SK-N-SH (cell line): ENCODE measurements around the gene C4A. TPM values are rescaled to one million over a fixed set of nuclear protein-coding genes. Genes with fewer than 3 reads are reported as not detected.

ENCODE experiments used
- CTCF ChIA-PET: fragments of 300-600, 350-600 bp; formaldehyde crosslinking; extraction: SDS; loops from one replicate; lab custom pipeline; 2021; lab: Yijun Ruan, JAX
- POLR2A ChIA-PET: fragments of 350-600 bp; sonication (Branson Sonifier 250); formaldehyde crosslinking; extraction: SDS; loops from one replicate; lab custom pipeline; 2020; ENCODE audit warnings: antibody characterized with exemption, inconsistent platforms; lab: Yijun Ruan, JAX
- DNase-seq: peaks from one replicate; pipeline ENCODE4 v3.0.0; 2012
- H2AFZ ChIP-seq: fragments of 200-600 bp; sonication (generic); 2 replicates; pipeline ENCODE4 v1.8.1; 2016; ENCODE audit warnings: antibody characterized with exemption, mild to moderate bottlenecking, low read depth
- H3F3A ChIP-seq: fragments of 200-600 bp; sonication (generic); replicated peaks from 2 replicates; pipeline ENCODE3; 2016; ENCODE audit warnings: antibody characterized with exemption, mild to moderate bottlenecking; ENCODE audit not compliant: insufficient read depth
- H3K27ac ChIP-seq, 2 experiments: fragments of 200-500 bp in 1 of 2; fragments of 200-600 bp in 1 of 2; sonication (Bioruptor generic) in 1 of 2; sonication (generic), shearing (Covaris generic) in 1 of 2; 2 replicates each; pipeline versions ENCODE4 v1.5.1 to v1.6.1; 2014 to 2016; ENCODE audit warnings: low read depth in 2 of 2, inconsistent platforms in 1 of 2, low read length in 1 of 2, mild to moderate bottlenecking in 1 of 2, mixed read lengths in 1 of 2
- H3K27me3 ChIP-seq: fragments of 200-600 bp; sonication (generic), shearing (Covaris generic); 2 replicates; pipeline ENCODE4 v1.6.1; 2016; ENCODE audit warnings: mixed run types; ENCODE audit not compliant: insufficient read depth
- H3K36me3 ChIP-seq, 2 experiments: fragments of 200-500 bp in 1 of 2; fragments of 200-600 bp in 1 of 2; sonication (Bioruptor generic) in 1 of 2; sonication (generic) in 1 of 2; replicated peaks in 1 of 2; 2 replicates each; pipeline versions ENCODE3 to v1.5.1; 2014 to 2016; ENCODE audit warnings: low read length in 1 of 2, mild to moderate bottlenecking in 1 of 2; ENCODE audit not compliant: insufficient read depth in 2 of 2, control insufficient read depth in 1 of 2
- H3K4me1 ChIP-seq, 2 experiments: fragments of 200-500 bp in 1 of 2; fragments of 200-600 bp in 1 of 2; sonication (Bioruptor generic) in 1 of 2; sonication (generic), shearing (Covaris generic) in 1 of 2; 2 replicates each; pipeline versions ENCODE4 v1.5.1 to v1.6.1; 2014 to 2016; ENCODE audit warnings: low read depth in 1 of 2, low read length in 1 of 2, mixed run types in 1 of 2; ENCODE audit not compliant: insufficient read depth in 2 of 2, control insufficient read depth in 1 of 2
- H3K4me2 ChIP-seq: fragments of 200-600 bp; sonication (generic), shearing (Covaris generic); 2 replicates; pipeline ENCODE4 v1.6.1; 2017; ENCODE audit warnings: mixed run types
- H3K4me3 ChIP-seq, 2 experiments: fragments of 200-500 bp in 1 of 2; fragments of 200-600 bp in 1 of 2; sonication (Bioruptor generic) in 1 of 2; sonication (generic), shearing (Covaris generic) in 1 of 2; 2 replicates each; pipeline versions ENCODE4 v1.5.1 to v1.8.1; 2014 to 2016; ENCODE audit warnings: low read depth in 2 of 2, inconsistent platforms in 1 of 2, low read length in 1 of 2, mild to moderate bottlenecking in 1 of 2, mixed read lengths in 1 of 2, moderate library complexity in 1 of 2
- H3K79me2 ChIP-seq: fragments of 200-600 bp; sonication (generic); 2 replicates; pipeline ENCODE4 v1.8.1; 2017; ENCODE audit warnings: mild to moderate bottlenecking; ENCODE audit not compliant: insufficient read depth
- H3K9ac ChIP-seq: fragments of 200-600 bp; sonication (generic); 2 replicates; pipeline ENCODE4 v1.6.1; 2017; ENCODE audit warnings: mixed run types
- H3K9me2 ChIP-seq: fragments of 200-600 bp; sonication (generic); 2 replicates; pipeline ENCODE4 v1.6.1; 2017; ENCODE audit warnings: mixed run types
- H3K9me3 ChIP-seq: fragments of 200-600 bp; sonication (generic); 2 replicates; pipeline ENCODE4 v1.6.1; 2017; ENCODE audit warnings: mixed run types, mild to moderate bottlenecking, moderate library complexity
- H4K20me1 ChIP-seq: fragments of 200-600 bp; sonication (generic); 2 replicates; pipeline ENCODE4 v1.6.1; 2017; ENCODE audit warnings: mild to moderate bottlenecking, mixed run types; ENCODE audit not compliant: insufficient read depth
- CHD2 ChIP-seq: fragments of 150-350 bp; IDR thresholded peaks from 2 replicates; pipeline ENCODE4 v1.6.1; 2018; ENCODE audit warnings: low read length; ENCODE audit not compliant: partially characterized antibody
- ELF1 ChIP-seq: IDR thresholded peaks from 2 replicates; pipeline ENCODE4 v1.4.0; 2012
- EP300 ChIP-seq, 2 experiments: IDR thresholded peaks; 2 replicates each; pipeline versions ENCODE4 v1.4.0 to v1.6.1; 2012; ENCODE audit warnings: borderline replicate concordance in 1 of 2, low read depth in 1 of 2, low read length in 1 of 2
- FOSL2 ChIP-seq: IDR thresholded peaks from 2 replicates; pipeline ENCODE4 v1.4.0; 2012; ENCODE audit warnings: low read depth, mild to moderate bottlenecking, moderate library complexity, borderline replicate concordance
- FOXM1 ChIP-seq: IDR thresholded peaks from 2 replicates; pipeline ENCODE4 v1.4.0; 2012; ENCODE audit warnings: low read depth, mild to moderate bottlenecking
- MXI1 ChIP-seq: IDR thresholded peaks from 2 replicates; pipeline ENCODE4 v1.6.1; 2012; ENCODE audit warnings: mild to moderate bottlenecking, low read depth, low read length, improper control_type of control experiment
- NRF1 ChIP-seq: IDR thresholded peaks from 2 replicates; pipeline ENCODE4 v1.6.1; 2012; ENCODE audit warnings: low read depth, mild to moderate bottlenecking, low read length
- POLR2AphosphoS5 ChIP-seq: IDR thresholded peaks from 2 replicates; pipeline ENCODE4 v1.6.1; 2012; ENCODE audit warnings: low read depth, low read length
- RCOR1 ChIP-seq: fragments of 150-350 bp; IDR thresholded peaks from 2 replicates; pipeline ENCODE4 v1.6.1; 2017; ENCODE audit warnings: antibody characterized with exemption, low read length
- TAF1 ChIP-seq: IDR thresholded peaks from 2 replicates; pipeline ENCODE4 v1.6.1; 2012; ENCODE audit warnings: low read depth, mild to moderate bottlenecking, low read length, moderate library complexity, borderline replicate concordance
- TCF12 ChIP-seq: IDR thresholded peaks from 2 replicates; pipeline ENCODE4 v1.4.0; 2012
- WGBS: methylation state at CpG from one replicate; pipeline ENCODE4 v1.1.6; 2017; ENCODE audit warnings: low lambda C conversion rate; 5-methylcytosine and 5-hydroxymethylcytosine counted together
- polyA plus RNA-seq, 3 experiments: library from polyadenylated mRNA; depleted of rRNA; stranded (reverse); fragments of >200 nt; gene quantifications; 2 replicates each; pipeline ENCODE4 v1.2.3, GENCODE V29; 2012
- TF ChIP-seq, protein P1 (sequence below): IDR thresholded peaks from 2 replicates; pipeline ENCODE4 v1.4.0; 2012; ENCODE audit warnings: low read depth, borderline replicate concordance
- TF ChIP-seq, protein P2 (sequence below): IDR thresholded peaks from 2 replicates; pipeline ENCODE4; 2012
- TF ChIP-seq, protein P3 (sequence below): fragments of 200-600 bp; sonication (generic); IDR thresholded peaks from 2 replicates; pipeline ENCODE4 v1.6.1; 2017; ENCODE audit warnings: antibody characterized with exemption, mild to moderate bottlenecking, moderate library complexity
- TF ChIP-seq, protein P4 (sequence below): IDR thresholded peaks from 2 replicates; pipeline ENCODE4 v1.4.0; 2012; ENCODE audit warnings: low read depth
- TF ChIP-seq, protein P5 (sequence below): fragments of 150-350 bp; IDR thresholded peaks from 2 replicates; pipeline ENCODE4 v1.6.1; 2016; ENCODE audit warnings: mild to moderate bottlenecking, low read depth, low read length
- TF ChIP-seq, protein P6 (sequence below): IDR thresholded peaks from 2 replicates; pipeline ENCODE4 v1.6.1; 2012; ENCODE audit warnings: mild to moderate bottlenecking, low read depth, low read length, moderate library complexity

C4A gene
- polyA plus RNA-seq, 1 of the 3 experiments (the other 2 are of a cell fraction): 11.4 TPM

DNA sequence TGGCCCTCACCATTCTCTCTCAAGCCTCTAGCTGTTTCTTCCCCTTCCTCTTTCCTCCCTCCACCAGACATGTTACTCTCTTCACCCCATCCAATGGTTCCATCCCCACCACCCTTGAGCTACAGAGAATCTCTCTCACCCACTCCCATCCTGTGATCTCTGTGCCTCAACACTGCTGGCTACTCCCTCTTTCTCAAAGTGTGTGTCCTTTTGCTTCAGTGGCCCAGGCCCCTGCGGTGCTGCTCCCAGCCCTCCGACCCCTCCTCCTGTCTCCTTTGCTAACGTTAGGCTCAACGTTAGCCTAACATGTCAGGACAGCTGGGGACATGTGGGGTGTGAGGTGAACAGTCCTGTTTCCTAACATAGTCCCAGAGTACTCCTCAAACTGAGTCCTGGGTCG, 29.0 kb upstream of the C4A start (continued):
- TF ChIP-seq, protein P1, sequence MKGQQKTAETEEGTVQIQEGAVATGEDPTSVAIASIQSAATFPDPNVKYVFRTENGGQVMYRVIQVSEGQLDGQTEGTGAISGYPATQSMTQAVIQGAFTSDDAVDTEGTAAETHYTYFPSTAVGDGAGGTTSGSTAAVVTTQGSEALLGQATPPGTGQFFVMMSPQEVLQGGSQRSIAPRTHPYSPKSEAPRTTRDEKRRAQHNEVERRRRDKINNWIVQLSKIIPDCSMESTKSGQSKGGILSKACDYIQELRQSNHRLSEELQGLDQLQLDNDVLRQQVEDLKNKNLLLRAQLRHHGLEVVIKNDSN: no peak
- TF ChIP-seq FOXM1 (no peak), TAF1 (no peak)

DNA sequence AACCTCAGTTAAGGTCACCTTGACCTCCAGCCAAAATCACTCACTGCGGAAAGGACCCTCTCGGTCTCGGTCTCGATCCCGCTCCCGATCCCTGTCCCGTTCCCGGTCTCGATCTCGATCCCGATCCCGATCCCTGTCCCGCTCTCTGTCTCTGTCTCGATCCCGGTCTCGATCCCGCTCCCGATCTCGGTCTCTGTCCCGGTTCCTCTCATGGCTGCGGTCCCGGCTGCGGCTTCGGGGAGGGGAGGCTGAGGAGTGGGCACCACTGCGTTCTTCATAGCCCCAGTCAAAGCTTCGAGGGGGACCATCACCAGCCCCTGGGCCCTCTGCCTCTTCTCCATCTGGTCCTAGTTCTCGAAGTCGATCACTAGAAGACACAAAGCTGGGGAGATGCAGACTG, 27.3 kb upstream of the C4A start:
- peaks cover 0 to 10% of the 10 kb centered on the region in 2 experiments; a peak in 2 of 4 replicates for H3K4me1 ChIP-seq
- H3K4me3 ChIP-seq: no peak overlapping the region
- H4K20me1 ChIP-seq: no peaks in the 10 kb centered on the region
- no peak overlapping the region for H3K27ac ChIP-seq
- no peak overlapping the region for H3K4me2 ChIP-seq
- no peaks in the 10 kb centered on the region for H3K27me3 ChIP-seq
- ChIA-PET CTCF (interaction anchor here (1.3 kb wide), 1 partner anchor 58 kb away, joined by 3 read pairs; no protein-coding TSS in a partner anchor), POLR2A (interaction anchor here (1.2 kb wide), 1 partner anchor 12 kb away, joined by 3 read pairs; no protein-coding TSS in a partner anchor)
- H3F3A ChIP-seq: peaks cover 22% of the 10 kb centered on the region
- H3K9me3 ChIP-seq: no peaks in the 10 kb centered on the region
- H3K9ac ChIP-seq: no peak overlapping the region
- no peak for DNase-seq
- H3K79me2 ChIP-seq: peaks cover 27% of the 10 kb centered on the region
- TF ChIP-seq POLR2AphosphoS5 (no peak), RCOR1 (no peak), CHD2 (no peak), EP300 (IDR thresholded peaks at IDR 0.05; ENCODE audit: borderline replicate concordance in 1 of 2, low read depth in 1 of 2, low read length in 1 of 2) (no peak)
- H3K36me3 ChIP-seq: peaks cover 32 to 60% of the 10 kb centered on the region in 2 experiments
- H3K9me2 ChIP-seq: no peaks in the 10 kb centered on the region
- no peak overlapping the region for H2AFZ ChIP-seq
- 97% methylated on average over 28 of the region's 28 CpGs for WGBS

DNA sequence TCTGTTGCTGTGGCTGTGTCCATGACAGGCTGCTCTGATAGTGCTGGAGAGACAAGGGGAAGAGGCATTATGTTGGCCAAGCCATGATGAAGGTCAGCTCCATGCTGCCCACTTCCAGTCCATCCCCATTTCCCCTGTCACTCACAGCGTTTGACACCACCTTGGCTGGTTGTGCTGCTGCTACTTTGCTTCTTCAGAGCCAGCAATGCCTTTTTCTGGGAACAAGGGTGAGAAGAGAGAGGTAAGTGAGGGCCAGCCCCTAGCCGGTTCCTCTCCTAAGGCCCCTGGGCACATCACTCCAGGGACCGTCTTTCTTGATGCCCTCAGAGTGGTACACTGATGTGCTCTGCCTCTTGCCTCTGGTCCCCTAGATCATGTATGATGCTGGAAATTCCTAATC, 25.1 kb upstream of the C4A start:
- CTCF ChIA-PET: no interaction called here
- WGBS: 84% methylated on average over 3 of the region's 3 CpGs
- TF ChIP-seq NRF1 (no peak), RCOR1 (no peak), TCF12 (no peak), MXI1 (no peak), FOSL2 (no peak), ELF1 (no peak)
- TF ChIP-seq, protein P2, sequence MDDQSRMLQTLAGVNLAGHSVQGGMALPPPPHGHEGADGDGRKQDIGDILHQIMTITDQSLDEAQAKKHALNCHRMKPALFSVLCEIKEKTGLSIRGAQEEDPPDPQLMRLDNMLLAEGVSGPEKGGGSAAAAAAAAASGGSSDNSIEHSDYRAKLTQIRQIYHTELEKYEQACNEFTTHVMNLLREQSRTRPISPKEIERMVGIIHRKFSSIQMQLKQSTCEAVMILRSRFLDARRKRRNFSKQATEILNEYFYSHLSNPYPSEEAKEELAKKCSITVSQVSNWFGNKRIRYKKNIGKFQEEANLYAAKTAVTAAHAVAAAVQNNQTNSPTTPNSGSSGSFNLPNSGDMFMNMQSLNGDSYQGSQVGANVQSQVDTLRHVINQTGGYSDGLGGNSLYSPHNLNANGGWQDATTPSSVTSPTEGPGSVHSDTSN: no peak
- TF ChIP-seq, protein P3, sequence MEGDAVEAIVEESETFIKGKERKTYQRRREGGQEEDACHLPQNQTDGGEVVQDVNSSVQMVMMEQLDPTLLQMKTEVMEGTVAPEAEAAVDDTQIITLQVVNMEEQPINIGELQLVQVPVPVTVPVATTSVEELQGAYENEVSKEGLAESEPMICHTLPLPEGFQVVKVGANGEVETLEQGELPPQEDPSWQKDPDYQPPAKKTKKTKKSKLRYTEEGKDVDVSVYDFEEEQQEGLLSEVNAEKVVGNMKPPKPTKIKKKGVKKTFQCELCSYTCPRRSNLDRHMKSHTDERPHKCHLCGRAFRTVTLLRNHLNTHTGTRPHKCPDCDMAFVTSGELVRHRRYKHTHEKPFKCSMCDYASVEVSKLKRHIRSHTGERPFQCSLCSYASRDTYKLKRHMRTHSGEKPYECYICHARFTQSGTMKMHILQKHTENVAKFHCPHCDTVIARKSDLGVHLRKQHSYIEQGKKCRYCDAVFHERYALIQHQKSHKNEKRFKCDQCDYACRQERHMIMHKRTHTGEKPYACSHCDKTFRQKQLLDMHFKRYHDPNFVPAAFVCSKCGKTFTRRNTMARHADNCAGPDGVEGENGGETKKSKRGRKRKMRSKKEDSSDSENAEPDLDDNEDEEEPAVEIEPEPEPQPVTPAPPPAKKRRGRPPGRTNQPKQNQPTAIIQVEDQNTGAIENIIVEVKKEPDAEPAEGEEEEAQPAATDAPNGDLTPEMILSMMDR: no peak
- TF ChIP-seq, protein P4, sequence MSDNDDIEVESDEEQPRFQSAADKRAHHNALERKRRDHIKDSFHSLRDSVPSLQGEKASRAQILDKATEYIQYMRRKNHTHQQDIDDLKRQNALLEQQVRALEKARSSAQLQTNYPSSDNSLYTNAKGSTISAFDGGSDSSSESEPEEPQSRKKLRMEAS: no peak
- TF ChIP-seq, protein P5, sequence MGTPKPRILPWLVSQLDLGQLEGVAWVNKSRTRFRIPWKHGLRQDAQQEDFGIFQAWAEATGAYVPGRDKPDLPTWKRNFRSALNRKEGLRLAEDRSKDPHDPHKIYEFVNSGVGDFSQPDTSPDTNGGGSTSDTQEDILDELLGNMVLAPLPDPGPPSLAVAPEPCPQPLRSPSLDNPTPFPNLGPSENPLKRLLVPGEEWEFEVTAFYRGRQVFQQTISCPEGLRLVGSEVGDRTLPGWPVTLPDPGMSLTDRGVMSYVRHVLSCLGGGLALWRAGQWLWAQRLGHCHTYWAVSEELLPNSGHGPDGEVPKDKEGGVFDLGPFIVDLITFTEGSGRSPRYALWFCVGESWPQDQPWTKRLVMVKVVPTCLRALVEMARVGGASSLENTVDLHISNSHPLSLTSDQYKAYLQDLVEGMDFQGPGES: no peak
- TF ChIP-seq, protein P6, sequence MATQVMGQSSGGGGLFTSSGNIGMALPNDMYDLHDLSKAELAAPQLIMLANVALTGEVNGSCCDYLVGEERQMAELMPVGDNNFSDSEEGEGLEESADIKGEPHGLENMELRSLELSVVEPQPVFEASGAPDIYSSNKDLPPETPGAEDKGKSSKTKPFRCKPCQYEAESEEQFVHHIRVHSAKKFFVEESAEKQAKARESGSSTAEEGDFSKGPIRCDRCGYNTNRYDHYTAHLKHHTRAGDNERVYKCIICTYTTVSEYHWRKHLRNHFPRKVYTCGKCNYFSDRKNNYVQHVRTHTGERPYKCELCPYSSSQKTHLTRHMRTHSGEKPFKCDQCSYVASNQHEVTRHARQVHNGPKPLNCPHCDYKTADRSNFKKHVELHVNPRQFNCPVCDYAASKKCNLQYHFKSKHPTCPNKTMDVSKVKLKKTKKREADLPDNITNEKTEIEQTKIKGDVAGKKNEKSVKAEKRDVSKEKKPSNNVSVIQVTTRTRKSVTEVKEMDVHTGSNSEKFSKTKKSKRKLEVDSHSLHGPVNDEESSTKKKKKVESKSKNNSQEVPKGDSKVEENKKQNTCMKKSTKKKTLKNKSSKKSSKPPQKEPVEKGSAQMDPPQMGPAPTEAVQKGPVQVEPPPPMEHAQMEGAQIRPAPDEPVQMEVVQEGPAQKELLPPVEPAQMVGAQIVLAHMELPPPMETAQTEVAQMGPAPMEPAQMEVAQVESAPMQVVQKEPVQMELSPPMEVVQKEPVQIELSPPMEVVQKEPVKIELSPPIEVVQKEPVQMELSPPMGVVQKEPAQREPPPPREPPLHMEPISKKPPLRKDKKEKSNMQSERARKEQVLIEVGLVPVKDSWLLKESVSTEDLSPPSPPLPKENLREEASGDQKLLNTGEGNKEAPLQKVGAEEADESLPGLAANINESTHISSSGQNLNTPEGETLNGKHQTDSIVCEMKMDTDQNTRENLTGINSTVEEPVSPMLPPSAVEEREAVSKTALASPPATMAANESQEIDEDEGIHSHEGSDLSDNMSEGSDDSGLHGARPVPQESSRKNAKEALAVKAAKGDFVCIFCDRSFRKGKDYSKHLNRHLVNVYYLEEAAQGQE: no peak

More for the DNA sequence above, 25.1 kb upstream of the C4A start:
- H3K4me3 ChIP-seq: no peak overlapping the region
- no peaks in the 10 kb centered on the region for H3K9me3 ChIP-seq
- POLR2A ChIA-PET: no interaction called here
- peaks cover 43% of the 10 kb centered on the region for H3K79me2 ChIP-seq
- H4K20me1 ChIP-seq: no peaks in the 10 kb centered on the region
- no peaks in the 10 kb centered on the region for H3K9me2 ChIP-seq
- DNase-seq: no peak
- no peak overlapping the region for H2AFZ ChIP-seq
- peaks cover 22% of the 10 kb centered on the region for H3F3A ChIP-seq
- no peak overlapping the region for H3K27ac ChIP-seq
- no peak overlapping the region for H3K4me2 ChIP-seq
- no peaks in the 10 kb centered on the region for H3K27me3 ChIP-seq
- no peak overlapping the region for H3K9ac ChIP-seq
- peaks cover 0 to 17% of the 10 kb centered on the region in 2 experiments; a peak in 2 of 4 replicates for H3K4me1 ChIP-seq
- H3K36me3 ChIP-seq: peaks cover 44 to 65% of the 10 kb centered on the region in 2 experiments
